ENCODE results near the gene ANKRD55.

DNA sequence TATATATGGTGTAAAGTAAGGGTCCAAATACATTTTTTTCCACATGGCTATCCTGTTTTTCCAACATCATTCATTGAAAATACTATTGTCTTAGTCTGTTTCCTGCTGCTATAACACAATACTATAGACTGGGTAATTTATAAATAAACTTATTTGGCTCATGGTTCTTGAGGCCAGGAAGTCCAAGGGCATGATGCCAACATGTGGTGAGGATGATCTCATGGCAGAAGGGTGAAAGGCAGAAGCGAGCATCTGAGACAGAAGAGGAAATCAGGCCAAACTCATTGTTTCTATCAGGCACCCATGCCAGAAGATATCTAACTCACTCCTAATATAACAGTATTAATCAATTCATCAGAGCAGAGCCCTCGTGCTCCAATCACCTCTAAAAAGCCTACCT is 42.6 kb downstream of the ANKRD55 start:
- TF ChIP-seq, protein P1, sequence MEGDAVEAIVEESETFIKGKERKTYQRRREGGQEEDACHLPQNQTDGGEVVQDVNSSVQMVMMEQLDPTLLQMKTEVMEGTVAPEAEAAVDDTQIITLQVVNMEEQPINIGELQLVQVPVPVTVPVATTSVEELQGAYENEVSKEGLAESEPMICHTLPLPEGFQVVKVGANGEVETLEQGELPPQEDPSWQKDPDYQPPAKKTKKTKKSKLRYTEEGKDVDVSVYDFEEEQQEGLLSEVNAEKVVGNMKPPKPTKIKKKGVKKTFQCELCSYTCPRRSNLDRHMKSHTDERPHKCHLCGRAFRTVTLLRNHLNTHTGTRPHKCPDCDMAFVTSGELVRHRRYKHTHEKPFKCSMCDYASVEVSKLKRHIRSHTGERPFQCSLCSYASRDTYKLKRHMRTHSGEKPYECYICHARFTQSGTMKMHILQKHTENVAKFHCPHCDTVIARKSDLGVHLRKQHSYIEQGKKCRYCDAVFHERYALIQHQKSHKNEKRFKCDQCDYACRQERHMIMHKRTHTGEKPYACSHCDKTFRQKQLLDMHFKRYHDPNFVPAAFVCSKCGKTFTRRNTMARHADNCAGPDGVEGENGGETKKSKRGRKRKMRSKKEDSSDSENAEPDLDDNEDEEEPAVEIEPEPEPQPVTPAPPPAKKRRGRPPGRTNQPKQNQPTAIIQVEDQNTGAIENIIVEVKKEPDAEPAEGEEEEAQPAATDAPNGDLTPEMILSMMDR (IDR thresholded peaks at IDR 0.05), result no peak
- no peak for TF ChIP-seq EZH2 (IDR thresholded peaks at IDR 0.05)

All from neural progenitor cell (in vitro differentiated cells).